ENCODE results near the gene C9orf72.

DNA sequence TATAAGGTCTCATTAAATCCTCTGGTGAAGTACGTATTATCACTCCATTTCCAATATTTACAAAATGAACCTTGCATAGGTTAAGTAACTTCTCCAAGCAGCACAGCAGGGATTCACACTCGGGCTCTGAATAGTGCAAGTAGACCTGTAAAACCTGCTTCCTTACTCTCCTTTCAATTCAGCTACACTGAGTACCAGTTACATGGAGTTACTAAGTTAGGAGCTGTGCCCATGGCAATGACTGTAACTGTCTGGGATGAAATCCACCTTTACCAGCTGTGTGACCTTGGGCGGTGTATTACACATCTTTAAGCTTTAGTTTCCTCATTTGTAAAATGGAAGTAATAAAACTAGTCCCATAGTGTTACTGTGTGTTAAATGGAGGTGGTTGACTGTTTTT is 27.8 kb downstream of the C9orf72 start:
- no peak for TF ChIP-seq CTCF (IDR thresholded peaks at IDR 0.05)
- no peak for TF ChIP-seq POLR2A (IDR thresholded peaks at IDR 0.05)
